ENCODE measurements around the gene NAA40. TPM values are rescaled to one million over a fixed set of nuclear protein-coding genes. Genes with fewer than 3 reads are reported as not detected.

Gene NAA40
- total RNA-seq, 1 donor from 2014 or later, result 64.5 TPM

DNA sequence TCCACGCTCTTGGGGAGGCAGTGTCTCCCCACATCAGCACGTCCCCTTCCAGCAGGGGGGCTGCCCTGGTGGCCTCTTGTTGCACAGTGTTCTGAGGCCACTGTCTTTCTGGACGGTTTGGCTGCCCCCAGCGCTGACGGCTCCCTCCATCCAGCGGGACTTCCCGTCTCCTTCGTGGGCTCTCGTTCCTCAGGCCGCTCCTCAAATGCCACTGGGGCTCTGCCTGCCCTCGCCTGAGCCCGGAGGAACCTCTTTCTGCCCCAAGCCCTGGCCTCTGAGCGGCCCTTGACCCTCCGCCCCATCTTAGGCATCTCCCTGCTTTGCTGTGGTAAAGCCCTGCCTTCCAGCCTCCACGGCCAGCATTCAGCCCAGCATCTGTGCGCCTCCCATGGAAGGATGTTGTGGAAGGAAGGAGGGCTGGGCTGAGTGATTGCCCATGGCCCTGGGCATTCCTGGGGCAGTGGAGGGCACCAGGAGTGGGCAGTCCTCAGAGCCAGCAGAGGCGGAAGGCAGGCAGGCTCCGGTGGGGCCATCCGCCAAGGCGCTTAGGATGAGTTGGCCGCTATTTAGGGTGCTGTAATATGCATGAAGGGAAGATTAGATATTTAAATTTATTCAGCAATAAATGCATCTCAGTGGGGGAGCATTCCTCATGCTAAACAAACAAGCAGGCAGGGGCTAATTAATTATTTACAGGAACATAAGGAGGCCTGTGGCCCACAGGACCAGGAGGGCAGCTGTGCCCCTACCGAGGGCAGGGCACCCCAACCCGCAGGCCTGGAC is 65.2 kb downstream of the NAA40 start:
- peak overlapping the region; percentile 15 for H3K4me3 Mint-ChIP-seq
- no peak for TF ChIP-seq CTCF (conservative IDR thresholded peaks at IDR 0.05)
- H3K36me3 Mint-ChIP-seq (ENCODE audit: low read depth), result no peaks in the 10 kb centered on the region
- H3K4me1 Mint-ChIP-seq, result peaks cover 29% of the 10 kb centered on the region
- H3K27ac Mint-ChIP-seq (ENCODE audit: unreplicated experiment), result no peak overlapping the region
- peaks cover 39% of the 10 kb centered on the region for H3K27me3 Mint-ChIP-seq (ENCODE audit: low read depth)
- no peak for DNase-seq (ENCODE audit: low read depth, low spot score)
- no peaks in the 10 kb centered on the region for H3K9me3 Mint-ChIP-seq

DNA sequence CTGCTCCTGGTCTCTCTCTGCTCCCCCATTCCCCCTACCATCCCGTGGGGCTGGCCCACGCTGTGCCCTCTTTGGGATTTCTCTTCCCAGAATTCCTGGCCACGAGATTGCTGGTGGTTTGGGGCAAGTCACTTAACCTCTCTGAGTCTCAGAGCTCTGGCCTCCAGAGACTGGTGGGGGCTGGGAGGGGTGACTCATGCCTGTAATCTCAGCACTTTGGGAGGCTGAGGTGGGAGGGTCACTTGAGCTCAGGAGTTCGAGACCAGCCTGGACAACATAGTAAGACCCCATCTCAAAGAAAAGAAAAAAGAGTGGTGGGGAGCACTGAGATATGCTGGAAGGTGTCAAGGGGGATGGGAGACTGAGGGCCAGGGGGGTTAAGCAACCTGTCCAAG is 65.8 kb downstream of the NAA40 start:
- no peak overlapping the region for H3K27ac Mint-ChIP-seq (ENCODE audit: unreplicated experiment)
- no peaks in the 10 kb centered on the region for H3K9me3 Mint-ChIP-seq
- H3K4me3 Mint-ChIP-seq, result no peak overlapping the region
- no peaks in the 10 kb centered on the region for H3K36me3 Mint-ChIP-seq (ENCODE audit: low read depth)
- H3K4me1 Mint-ChIP-seq, result peaks cover 29% of the 10 kb centered on the region
- no peak for DNase-seq (ENCODE audit: low read depth, low spot score)
- no peak for TF ChIP-seq CTCF (conservative IDR thresholded peaks at IDR 0.05)
- H3K27me3 Mint-ChIP-seq (ENCODE audit: low read depth), result peaks cover 42% of the 10 kb centered on the region

DNA sequence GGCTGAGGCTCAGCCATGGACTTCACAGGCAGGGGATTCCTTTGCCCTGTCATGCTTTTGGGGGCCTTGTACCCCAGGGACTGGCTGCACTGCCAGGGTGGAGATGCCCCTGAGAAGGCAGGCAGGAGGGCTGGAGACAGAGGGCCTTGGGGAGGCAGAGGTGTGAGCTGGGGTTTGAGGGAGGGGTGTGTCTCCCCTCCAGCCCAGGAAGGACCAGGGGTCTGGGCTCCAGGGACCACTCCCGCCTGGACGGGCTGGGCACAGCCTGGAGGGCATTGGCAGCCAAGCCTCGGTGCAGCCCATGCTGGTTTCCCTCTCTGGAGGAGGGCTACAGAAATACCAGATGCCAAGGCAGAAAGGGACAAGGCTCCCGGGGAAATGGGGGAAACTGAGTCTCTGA is 66.9 kb downstream of the NAA40 start:
- no peak for TF ChIP-seq CTCF (conservative IDR thresholded peaks at IDR 0.05)
- Mint-ChIP-seq H3K4me3 (no peak overlapping the region), H3K9me3 (no peaks in the 10 kb centered on the region), H3K27me3 (ENCODE audit: low read depth) (peaks cover 42% of the 10 kb centered on the region), H3K27ac (ENCODE audit: unreplicated experiment) (no peak overlapping the region), H3K36me3 (ENCODE audit: low read depth) (no peaks in the 10 kb centered on the region), H3K4me1 (peaks cover 29% of the 10 kb centered on the region)
- DNase-seq (ENCODE audit: low read depth, low spot score), result no peak

DNA sequence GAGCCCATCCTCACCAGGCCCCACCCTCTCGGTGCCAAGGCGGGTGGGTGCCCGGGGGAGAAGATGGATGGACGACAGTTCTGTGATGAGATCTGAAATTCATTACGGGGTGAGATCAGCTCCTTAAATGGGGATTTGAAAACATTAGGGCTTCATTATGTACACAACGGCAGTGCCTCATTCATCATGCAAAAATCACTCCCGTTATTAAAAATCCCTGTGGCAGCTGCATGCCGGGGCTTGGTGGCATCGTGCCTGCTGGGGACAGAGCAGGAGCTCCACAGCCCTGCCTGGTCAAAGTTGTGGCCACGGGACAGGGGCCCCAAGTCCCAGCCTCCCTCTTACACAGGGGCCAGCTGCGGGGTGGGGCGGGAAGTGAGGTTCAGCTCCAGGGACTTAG is 67.6 kb downstream of the NAA40 start:
- no peak overlapping the region for H3K27ac Mint-ChIP-seq (ENCODE audit: unreplicated experiment)
- no peaks in the 10 kb centered on the region for H3K36me3 Mint-ChIP-seq (ENCODE audit: low read depth)
- H3K4me1 Mint-ChIP-seq, result peaks cover 29% of the 10 kb centered on the region
- no peak for DNase-seq (ENCODE audit: low read depth, low spot score)
- no peak for TF ChIP-seq CTCF (conservative IDR thresholded peaks at IDR 0.05)
- peak overlapping the region; percentile 56 for H3K4me3 Mint-ChIP-seq
- no peaks in the 10 kb centered on the region for H3K9me3 Mint-ChIP-seq
- peaks cover 42% of the 10 kb centered on the region for H3K27me3 Mint-ChIP-seq (ENCODE audit: low read depth)

Other genes with a start within 250 kb of the NAA40 start
- gene ZFTA, start 170.2 kb upstream of the NAA40 start, total RNA-seq, result 67.2 and 67.8 TPM in 2 replicates
- gene SPINDOC, start 125.5 kb upstream of the NAA40 start, total RNA-seq, result 104 and 107 TPM in 2 replicates
- gene MARK2, start 99.9 kb upstream of the NAA40 start, total RNA-seq, result 42.4 and 42.9 TPM in 2 replicates
- 107 and 108 TPM in 2 replicates for gene RCOR2, start 21.8 kb upstream of the NAA40 start, total RNA-seq
- 349 and 389 TPM in 2 replicates for gene COX8A, start 35.6 kb downstream of the NAA40 start, total RNA-seq
- gene OTUB1, start 47.4 kb downstream of the NAA40 start, total RNA-seq, result 122 and 124 TPM in 2 replicates
- gene FLRT1, start 96.9 kb downstream of the NAA40 start, total RNA-seq, result 2.4 and 3.0 TPM in 2 replicates
- gene MACROD1, start 227.1 kb downstream of the NAA40 start, total RNA-seq, result 22.1 and 26.1 TPM in 2 replicates
- gene STIP1, start 247.2 kb downstream of the NAA40 start, total RNA-seq, result 294 and 296 TPM in 2 replicates

Measured in neural crest cell (in vitro differentiated cells).